Astrocyte (in vitro differentiated cells and primary cell): Measurements from ENCODE around the gene IL1RAP. TPM values are rescaled to one million over a fixed set of nuclear protein-coding genes. Genes with fewer than 3 reads are reported as not detected.

Experiments used
- DNase-seq: peaks from one replicate; pipeline ENCODE4 v3.0.0-alpha.2; 2010; ENCODE audit warnings: low read depth
- FAIRE-seq: peaks from 2 replicates; lab custom pipeline; 2011; peaks lifted over from hg19 to GRCh38; lab: Jason Lieb, UNC
- H2AFZ ChIP-seq: 2 replicates; pipeline ENCODE4 v1.6.0; 2012; ENCODE audit warnings: low read depth, low read length, inconsistent platforms
- H3K27ac ChIP-seq: 2 replicates; pipeline ENCODE4 v1.5.1; 2011; ENCODE audit warnings: low read depth, low read length, inconsistent platforms
- H3K27me3 ChIP-seq: 2 replicates; pipeline ENCODE4 v1.6.0; 2011; ENCODE audit warnings: low read length, inconsistent platforms; ENCODE audit not compliant: insufficient read depth
- H3K36me3 ChIP-seq: 2 replicates; pipeline ENCODE4 v1.5.1; 2011; ENCODE audit warnings: low read length, inconsistent platforms; ENCODE audit not compliant: insufficient read depth
- H3K4me1 ChIP-seq: 2 replicates; pipeline ENCODE4 v1.5.1; 2011; ENCODE audit warnings: low read length, inconsistent platforms; ENCODE audit not compliant: insufficient read depth
- H3K4me2 ChIP-seq: 2 replicates; pipeline ENCODE4 v1.6.0; 2012; ENCODE audit warnings: low read length, inconsistent platforms
- H3K4me3 ChIP-seq: 2 replicates; pipeline ENCODE4 v1.5.1; 2011; ENCODE audit warnings: low read depth, mild to moderate bottlenecking, low read length, inconsistent platforms; ENCODE audit not compliant: insufficient read depth
- H3K79me2 ChIP-seq: 2 replicates; pipeline ENCODE4 v1.6.0; 2012; ENCODE audit warnings: mild to moderate bottlenecking, low read length, inconsistent platforms; ENCODE audit not compliant: insufficient read depth
- H3K9ac ChIP-seq: 2 replicates; pipeline ENCODE4 v1.6.0; 2012; ENCODE audit warnings: mild to moderate bottlenecking, low read length, inconsistent platforms
- H3K9me3 ChIP-seq: 2 replicates; pipeline ENCODE4 v1.5.1; 2012; ENCODE audit warnings: low read depth, mild to moderate bottlenecking, low read length, inconsistent platforms; ENCODE audit not compliant: insufficient read depth
- H4K20me1 ChIP-seq: 2 replicates; pipeline ENCODE4 v1.6.0; 2012; ENCODE audit warnings: low read length, inconsistent platforms; ENCODE audit not compliant: insufficient read depth
- H3K27ac Mint-ChIP-seq: one replicate; pipeline ENCODE4 v1.8.0; 2021; ENCODE audit warnings: mild to moderate bottlenecking, mixed read lengths; ENCODE audit not compliant: unreplicated experiment
- H3K27me3 Mint-ChIP-seq: one replicate; pipeline ENCODE4 v1.8.0; 2021; ENCODE audit warnings: low read depth, mixed read lengths; ENCODE audit not compliant: unreplicated experiment
- H3K36me3 Mint-ChIP-seq: one replicate; pipeline ENCODE4 v1.8.0; 2021; ENCODE audit warnings: low read depth, mixed read lengths; ENCODE audit not compliant: unreplicated experiment
- H3K4me1 Mint-ChIP-seq: one replicate; pipeline ENCODE4 v1.8.0; 2021; ENCODE audit warnings: low read depth, mixed read lengths; ENCODE audit not compliant: unreplicated experiment
- H3K4me3 Mint-ChIP-seq: one replicate; pipeline ENCODE4 v1.8.0; 2021; ENCODE audit warnings: mild to moderate bottlenecking, moderate library complexity, mixed read lengths; ENCODE audit not compliant: unreplicated experiment
- H3K9me3 Mint-ChIP-seq: one replicate; pipeline ENCODE4 v1.8.0; 2021; ENCODE audit warnings: mild to moderate bottlenecking, mixed read lengths; ENCODE audit not compliant: unreplicated experiment
- EZH2 ChIP-seq: IDR thresholded peaks from 2 replicates; pipeline ENCODE4 v1.6.1; 2012; ENCODE audit warnings: mild to moderate bottlenecking, low read length, inconsistent platforms; ENCODE audit not compliant: insufficient read depth
- total RNA-seq: library from RNA; stranded (reverse); gene quantifications from 2 replicates; pipeline ENCODE4 v1.2.1, GENCODE V29; 2021
- TF ChIP-seq, protein P1 (sequence below): IDR thresholded peaks from 2 replicates; pipeline ENCODE4 v1.5.1; 2011; ENCODE audit warnings: low read depth, mild to moderate bottlenecking, inconsistent platforms, low read length, moderate library complexity; ENCODE audit not compliant: insufficient read depth

Gene IL1RAP
- total RNA-seq, 1 donor from 2014 or later, result 19.4 TPM

GRCh38 chr3:190498293-190498692 lies 15.6 kb upstream of the IL1RAP start:
- no peak overlapping the region for H3K27ac Mint-ChIP-seq
- H3K9me3 ChIP-seq, result no peaks in the 10 kb centered on the region
- no peaks in the 10 kb centered on the region for H3K36me3 Mint-ChIP-seq
- H3K36me3 ChIP-seq, result no peaks in the 10 kb centered on the region
- TF ChIP-seq EZH2, result no peak
- TF ChIP-seq, protein P1, sequence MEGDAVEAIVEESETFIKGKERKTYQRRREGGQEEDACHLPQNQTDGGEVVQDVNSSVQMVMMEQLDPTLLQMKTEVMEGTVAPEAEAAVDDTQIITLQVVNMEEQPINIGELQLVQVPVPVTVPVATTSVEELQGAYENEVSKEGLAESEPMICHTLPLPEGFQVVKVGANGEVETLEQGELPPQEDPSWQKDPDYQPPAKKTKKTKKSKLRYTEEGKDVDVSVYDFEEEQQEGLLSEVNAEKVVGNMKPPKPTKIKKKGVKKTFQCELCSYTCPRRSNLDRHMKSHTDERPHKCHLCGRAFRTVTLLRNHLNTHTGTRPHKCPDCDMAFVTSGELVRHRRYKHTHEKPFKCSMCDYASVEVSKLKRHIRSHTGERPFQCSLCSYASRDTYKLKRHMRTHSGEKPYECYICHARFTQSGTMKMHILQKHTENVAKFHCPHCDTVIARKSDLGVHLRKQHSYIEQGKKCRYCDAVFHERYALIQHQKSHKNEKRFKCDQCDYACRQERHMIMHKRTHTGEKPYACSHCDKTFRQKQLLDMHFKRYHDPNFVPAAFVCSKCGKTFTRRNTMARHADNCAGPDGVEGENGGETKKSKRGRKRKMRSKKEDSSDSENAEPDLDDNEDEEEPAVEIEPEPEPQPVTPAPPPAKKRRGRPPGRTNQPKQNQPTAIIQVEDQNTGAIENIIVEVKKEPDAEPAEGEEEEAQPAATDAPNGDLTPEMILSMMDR, result no peak
- no peak overlapping the region for H3K4me2 ChIP-seq
- H4K20me1 ChIP-seq, result no peaks in the 10 kb centered on the region
- H3K79me2 ChIP-seq, result no peaks in the 10 kb centered on the region
- H3K9ac ChIP-seq, result no peak overlapping the region
- DNase-seq (no peak), FAIRE-seq (no peak)
- H3K4me1 ChIP-seq, result no peaks in the 10 kb centered on the region
- no peak overlapping the region for H3K4me3 Mint-ChIP-seq
- no peaks in the 10 kb centered on the region for H3K27me3 Mint-ChIP-seq
- H3K4me1 Mint-ChIP-seq, result no peaks in the 10 kb centered on the region
- no peak overlapping the region for H3K4me3 ChIP-seq
- H3K27ac ChIP-seq, result no peak overlapping the region
- no peaks in the 10 kb centered on the region for H3K27me3 ChIP-seq
- H3K9me3 Mint-ChIP-seq, result no peaks in the 10 kb centered on the region
- H2AFZ ChIP-seq, result no peak overlapping the region

GRCh38 chr3:190499122-190499521 lies 14.8 kb upstream of the IL1RAP start:
- Histone ChIP-seq H3K27ac (no peak overlapping the region), H3K4me2 (no peak overlapping the region), H3K27me3 (no peaks in the 10 kb centered on the region), H3K9me3 (no peaks in the 10 kb centered on the region), H3K9ac (no peak overlapping the region), H2AFZ (no peak overlapping the region), H3K4me3 (no peak overlapping the region), H3K36me3 (no peaks in the 10 kb centered on the region), H4K20me1 (no peaks in the 10 kb centered on the region), H3K4me1 (no peaks in the 10 kb centered on the region), H3K79me2 (no peaks in the 10 kb centered on the region)
- DNase-seq (no peak), FAIRE-seq (no peak)
- no peak for TF ChIP-seq EZH2
- TF ChIP-seq, protein P1, result no peak
- Mint-ChIP-seq H3K4me1 (no peaks in the 10 kb centered on the region), H3K4me3 (no peak overlapping the region), H3K9me3 (no peaks in the 10 kb centered on the region), H3K27me3 (no peaks in the 10 kb centered on the region), H3K27ac (no peak overlapping the region), H3K36me3 (no peaks in the 10 kb centered on the region)

DNA sequence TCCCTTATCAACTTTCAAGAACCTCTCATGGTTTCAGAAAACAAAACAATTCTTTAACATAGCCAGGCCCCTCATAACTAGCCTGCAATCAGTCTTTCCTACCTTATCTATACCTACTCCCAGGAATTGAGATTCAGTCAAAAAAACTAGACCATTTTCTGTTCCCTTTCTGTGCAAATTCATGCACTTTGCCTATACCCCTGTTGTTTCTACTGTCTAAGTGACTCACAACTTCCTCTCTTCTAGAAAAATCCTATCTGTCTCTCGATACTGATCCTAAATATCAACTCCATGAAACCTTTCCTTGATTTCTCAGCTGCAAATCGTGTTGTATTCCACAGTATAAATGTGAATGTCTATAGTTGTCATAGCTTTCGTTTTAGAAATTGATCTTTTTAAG lies 10.9 kb upstream of the IL1RAP start:
- H3K36me3 Mint-ChIP-seq, result no peaks in the 10 kb centered on the region
- Histone ChIP-seq H4K20me1 (no peaks in the 10 kb centered on the region), H3K4me2 (no peak overlapping the region), H3K4me3 (no peak overlapping the region), H3K36me3 (no peaks in the 10 kb centered on the region), H3K4me1 (no peaks in the 10 kb centered on the region), H3K9me3 (no peaks in the 10 kb centered on the region), H3K27ac (no peak overlapping the region), H3K9ac (no peak overlapping the region), H2AFZ (no peak overlapping the region), H3K79me2 (no peaks in the 10 kb centered on the region), H3K27me3 (no peaks in the 10 kb centered on the region)
- H3K4me1 Mint-ChIP-seq, result peaks cover 3% of the 10 kb centered on the region
- FAIRE-seq, result no peak
- H3K27me3 Mint-ChIP-seq, result no peaks in the 10 kb centered on the region
- no peak for DNase-seq
- no peak overlapping the region for H3K27ac Mint-ChIP-seq
- no peaks in the 10 kb centered on the region for H3K9me3 Mint-ChIP-seq
- no peak overlapping the region for H3K4me3 Mint-ChIP-seq
- TF ChIP-seq, protein P1, result no peak
- TF ChIP-seq EZH2, result no peak
